ENCODE data around the gene CNFN. TPM values are rescaled to one million over a fixed set of nuclear protein-coding genes. Genes with fewer than 3 reads are reported as not detected.

The CNFN gene
- total and polyA plus RNA-seq, 2 donors (not counting 1 experiment from before 2014, with no cell fraction given), result not detected

DNA sequence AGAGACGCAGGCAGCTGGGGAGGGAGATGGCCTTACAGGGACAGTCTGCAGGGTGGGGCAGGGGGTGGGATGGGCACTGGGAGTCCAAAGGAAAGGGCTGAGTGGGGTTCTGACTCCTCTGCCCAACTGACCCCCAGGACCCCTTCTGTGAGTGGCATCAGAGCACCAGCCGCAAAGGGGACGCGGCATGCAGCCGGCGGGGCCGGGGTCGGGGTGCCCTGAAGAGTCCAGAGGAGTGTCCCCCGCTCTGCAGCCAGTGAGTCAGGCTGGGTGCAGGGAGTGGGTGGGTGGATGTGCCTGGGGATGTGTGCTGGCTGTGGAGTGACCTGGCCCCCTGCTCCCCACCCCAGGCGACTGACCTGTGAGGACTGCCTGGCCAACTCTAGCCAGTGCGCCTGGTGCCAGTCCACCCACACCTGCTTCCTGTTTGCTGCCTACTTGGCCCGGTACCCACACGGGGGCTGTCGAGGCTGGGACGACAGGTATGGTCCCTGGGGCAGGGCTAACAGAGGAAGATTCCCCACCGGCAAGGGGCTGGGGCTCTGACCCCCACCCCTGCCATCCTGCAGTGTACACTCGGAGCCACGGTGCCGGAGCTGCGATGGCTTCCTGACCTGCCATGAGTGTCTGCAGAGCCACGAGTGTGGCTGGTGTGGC, 38.9 kb downstream of the CNFN start:
- Histone ChIP-seq H3K27ac (ENCODE audit: insufficient read depth, low read length) (no peak overlapping the region), H4K20me1 (ENCODE audit: control insufficient read depth, extremely low read depth, insufficient read depth, low read length) (no peaks in the 10 kb centered on the region), H3K4me1 (ENCODE audit: control insufficient read depth, extremely low read depth, insufficient read depth, low read length) (no peaks in the 10 kb centered on the region), H3K27me3 (ENCODE audit: control insufficient read depth, insufficient read depth, low read length) (no peaks in the 10 kb centered on the region), H3K79me2 (ENCODE audit: control insufficient read depth, insufficient read depth, low read length) (no peaks in the 10 kb centered on the region), H3K4me3 (replicated peaks in 1 of 4; ENCODE audit: control extremely low read depth in 1 of 4, insufficient read depth in 1 of 4, low read depth in 3 of 4, low read length in 4 of 4) (no peak overlapping the region), H2AFZ (ENCODE audit: low read length) (no peak overlapping the region), H3K4me2 (ENCODE audit: extremely low read depth, insufficient read depth, low read length) (no peak overlapping the region), H3K9ac (ENCODE audit: insufficient read depth, low read length) (no peak overlapping the region), H3K9me3 (ENCODE audit: control insufficient read depth, insufficient read depth, low read depth, low read length) (no peaks in the 10 kb centered on the region), H3K36me3 (ENCODE audit: control insufficient read depth, insufficient read depth, low read length) (no peaks in the 10 kb centered on the region)
- no peak for DNase-seq (ENCODE audit: low read depth in 2 of 2)
- TF ChIP-seq EZH2 (IDR thresholded peaks at IDR 0.05; ENCODE audit: low read length, missing control alignments), result no peak
- TF ChIP-seq, protein P1, sequence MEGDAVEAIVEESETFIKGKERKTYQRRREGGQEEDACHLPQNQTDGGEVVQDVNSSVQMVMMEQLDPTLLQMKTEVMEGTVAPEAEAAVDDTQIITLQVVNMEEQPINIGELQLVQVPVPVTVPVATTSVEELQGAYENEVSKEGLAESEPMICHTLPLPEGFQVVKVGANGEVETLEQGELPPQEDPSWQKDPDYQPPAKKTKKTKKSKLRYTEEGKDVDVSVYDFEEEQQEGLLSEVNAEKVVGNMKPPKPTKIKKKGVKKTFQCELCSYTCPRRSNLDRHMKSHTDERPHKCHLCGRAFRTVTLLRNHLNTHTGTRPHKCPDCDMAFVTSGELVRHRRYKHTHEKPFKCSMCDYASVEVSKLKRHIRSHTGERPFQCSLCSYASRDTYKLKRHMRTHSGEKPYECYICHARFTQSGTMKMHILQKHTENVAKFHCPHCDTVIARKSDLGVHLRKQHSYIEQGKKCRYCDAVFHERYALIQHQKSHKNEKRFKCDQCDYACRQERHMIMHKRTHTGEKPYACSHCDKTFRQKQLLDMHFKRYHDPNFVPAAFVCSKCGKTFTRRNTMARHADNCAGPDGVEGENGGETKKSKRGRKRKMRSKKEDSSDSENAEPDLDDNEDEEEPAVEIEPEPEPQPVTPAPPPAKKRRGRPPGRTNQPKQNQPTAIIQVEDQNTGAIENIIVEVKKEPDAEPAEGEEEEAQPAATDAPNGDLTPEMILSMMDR (conservative IDR thresholded peaks at IDR 0.05 in 1 of 2, IDR thresholded peaks at IDR 0.05 in 1 of 2; ENCODE audit: low read depth in 1 of 2, low read length in 2 of 2), result no peak

DNA sequence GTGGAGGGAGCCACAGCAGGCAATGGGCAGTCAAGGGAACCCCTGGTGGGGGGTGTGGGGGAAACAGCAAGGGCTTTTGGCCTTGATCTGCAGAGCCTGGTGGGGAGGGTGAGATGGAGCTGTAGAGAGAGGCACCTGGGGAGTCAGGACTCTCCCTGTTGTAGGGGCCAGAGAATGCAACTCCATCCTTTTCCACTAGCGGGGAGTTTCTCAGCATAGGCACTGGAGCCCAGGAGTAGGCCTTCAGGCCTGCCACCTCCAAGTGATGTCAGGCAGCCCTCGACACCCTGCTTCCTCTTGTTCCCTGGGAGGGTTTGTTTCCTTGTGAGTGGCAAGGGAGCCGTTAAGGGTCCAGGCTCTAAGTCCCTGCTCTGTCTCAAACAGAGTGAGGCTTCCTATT, 39.7 kb downstream of the CNFN start:
- no peaks in the 10 kb centered on the region for H3K9me3 ChIP-seq (ENCODE audit: control insufficient read depth, insufficient read depth, low read depth, low read length)
- no peaks in the 10 kb centered on the region for H3K27me3 ChIP-seq (ENCODE audit: control insufficient read depth, insufficient read depth, low read length)
- no peak overlapping the region for H3K4me3 ChIP-seq (replicated peaks in 1 of 4; ENCODE audit: control extremely low read depth in 1 of 4, insufficient read depth in 1 of 4, low read depth in 3 of 4, low read length in 4 of 4)
- no peak overlapping the region for H3K27ac ChIP-seq (ENCODE audit: insufficient read depth, low read length)
- no peak overlapping the region for H3K9ac ChIP-seq (ENCODE audit: insufficient read depth, low read length)
- H3K36me3 ChIP-seq (ENCODE audit: control insufficient read depth, insufficient read depth, low read length), result no peaks in the 10 kb centered on the region
- no peak overlapping the region for H3K4me2 ChIP-seq (ENCODE audit: extremely low read depth, insufficient read depth, low read length)
- TF ChIP-seq, protein P1 (conservative IDR thresholded peaks at IDR 0.05 in 1 of 2, IDR thresholded peaks at IDR 0.05 in 1 of 2; ENCODE audit: low read depth in 1 of 2, low read length in 2 of 2), result no peak
- no peak for TF ChIP-seq EZH2 (IDR thresholded peaks at IDR 0.05; ENCODE audit: low read length, missing control alignments)
- H3K4me1 ChIP-seq (ENCODE audit: control insufficient read depth, extremely low read depth, insufficient read depth, low read length), result no peaks in the 10 kb centered on the region
- no peaks in the 10 kb centered on the region for H4K20me1 ChIP-seq (ENCODE audit: control insufficient read depth, extremely low read depth, insufficient read depth, low read length)
- no peak overlapping the region for H2AFZ ChIP-seq (ENCODE audit: low read length)
- H3K79me2 ChIP-seq (ENCODE audit: control insufficient read depth, insufficient read depth, low read length), result no peaks in the 10 kb centered on the region
- DNase-seq (ENCODE audit: low read depth in 2 of 2), result no peak

DNA sequence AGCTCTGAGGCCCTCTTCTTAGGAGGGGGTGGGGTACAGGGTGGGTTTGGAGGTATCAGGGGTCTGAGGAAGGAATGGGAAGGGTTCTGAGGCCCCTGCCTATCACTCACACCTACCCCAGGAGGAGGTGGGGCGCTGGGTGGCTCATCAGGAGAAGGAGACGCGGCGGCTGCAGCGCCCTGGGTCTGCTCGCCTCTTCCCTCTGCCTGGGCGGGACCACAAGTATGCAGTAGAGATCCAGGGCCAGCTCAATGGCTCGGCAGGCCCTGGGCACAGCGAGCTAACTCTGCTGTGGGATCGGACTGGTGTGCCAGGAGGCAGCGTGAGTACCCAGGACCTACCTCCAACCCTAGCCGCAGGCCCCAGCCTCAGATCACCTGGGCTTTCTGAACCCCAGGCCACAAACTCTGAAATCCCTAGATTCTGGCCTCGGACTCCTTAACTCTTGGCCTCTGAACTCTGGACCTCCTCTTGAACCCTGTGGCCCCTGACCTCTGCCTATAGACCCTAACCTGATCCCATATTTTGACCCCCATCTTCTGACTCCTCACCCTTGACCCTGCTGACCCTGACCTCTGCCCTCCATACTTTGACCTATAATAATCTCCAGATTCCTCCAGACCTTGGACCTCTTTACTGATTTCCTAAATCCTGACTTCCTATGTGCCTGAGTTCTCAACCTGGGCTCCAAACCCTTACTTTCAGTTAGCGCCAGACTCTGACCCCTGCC, 40.6 kb downstream of the CNFN start:
- Histone ChIP-seq H3K4me2 (ENCODE audit: extremely low read depth, insufficient read depth, low read length) (no peak overlapping the region), H3K4me1 (ENCODE audit: control insufficient read depth, extremely low read depth, insufficient read depth, low read length) (peaks cover 2% of the 10 kb centered on the region), H3K9me3 (ENCODE audit: control insufficient read depth, insufficient read depth, low read depth, low read length) (no peaks in the 10 kb centered on the region), H3K27me3 (ENCODE audit: control insufficient read depth, insufficient read depth, low read length) (no peaks in the 10 kb centered on the region), H3K27ac (ENCODE audit: insufficient read depth, low read length) (no peak overlapping the region), H3K4me3 (replicated peaks in 1 of 4; ENCODE audit: control extremely low read depth in 1 of 4, insufficient read depth in 1 of 4, low read depth in 3 of 4, low read length in 4 of 4) (no peak overlapping the region), H3K79me2 (ENCODE audit: control insufficient read depth, insufficient read depth, low read length) (no peaks in the 10 kb centered on the region), H3K9ac (ENCODE audit: insufficient read depth, low read length) (no peak overlapping the region), H2AFZ (ENCODE audit: low read length) (no peak overlapping the region), H4K20me1 (ENCODE audit: control insufficient read depth, extremely low read depth, insufficient read depth, low read length) (no peaks in the 10 kb centered on the region), H3K36me3 (ENCODE audit: control insufficient read depth, insufficient read depth, low read length) (peaks cover under 1% of the 10 kb centered on the region)
- DNase-seq (ENCODE audit: low read depth in 2 of 2), result no peak
- TF ChIP-seq EZH2 (IDR thresholded peaks at IDR 0.05; ENCODE audit: low read length, missing control alignments), result no peak
- TF ChIP-seq, protein P1 (conservative IDR thresholded peaks at IDR 0.05 in 1 of 2, IDR thresholded peaks at IDR 0.05 in 1 of 2; ENCODE audit: low read depth in 1 of 2, low read length in 2 of 2), result no peak

Data from fibroblast of lung (primary cell).